ENCODE data around the gene LINGO3.
"Not testable (repeated sequence)": the region's sequence is repeated elsewhere in the genome, so short reads cannot be mapped to it uniquely, and the experiment has no call there.

Gene LINGO3, protein sequence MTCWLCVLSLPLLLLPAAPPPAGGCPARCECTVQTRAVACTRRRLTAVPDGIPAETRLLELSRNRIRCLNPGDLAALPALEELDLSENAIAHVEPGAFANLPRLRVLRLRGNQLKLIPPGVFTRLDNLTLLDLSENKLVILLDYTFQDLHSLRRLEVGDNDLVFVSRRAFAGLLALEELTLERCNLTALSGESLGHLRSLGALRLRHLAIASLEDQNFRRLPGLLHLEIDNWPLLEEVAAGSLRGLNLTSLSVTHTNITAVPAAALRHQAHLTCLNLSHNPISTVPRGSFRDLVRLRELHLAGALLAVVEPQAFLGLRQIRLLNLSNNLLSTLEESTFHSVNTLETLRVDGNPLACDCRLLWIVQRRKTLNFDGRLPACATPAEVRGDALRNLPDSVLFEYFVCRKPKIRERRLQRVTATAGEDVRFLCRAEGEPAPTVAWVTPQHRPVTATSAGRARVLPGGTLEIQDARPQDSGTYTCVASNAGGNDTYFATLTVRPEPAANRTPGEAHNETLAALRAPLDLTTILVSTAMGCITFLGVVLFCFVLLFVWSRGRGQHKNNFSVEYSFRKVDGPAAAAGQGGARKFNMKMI

DNA sequence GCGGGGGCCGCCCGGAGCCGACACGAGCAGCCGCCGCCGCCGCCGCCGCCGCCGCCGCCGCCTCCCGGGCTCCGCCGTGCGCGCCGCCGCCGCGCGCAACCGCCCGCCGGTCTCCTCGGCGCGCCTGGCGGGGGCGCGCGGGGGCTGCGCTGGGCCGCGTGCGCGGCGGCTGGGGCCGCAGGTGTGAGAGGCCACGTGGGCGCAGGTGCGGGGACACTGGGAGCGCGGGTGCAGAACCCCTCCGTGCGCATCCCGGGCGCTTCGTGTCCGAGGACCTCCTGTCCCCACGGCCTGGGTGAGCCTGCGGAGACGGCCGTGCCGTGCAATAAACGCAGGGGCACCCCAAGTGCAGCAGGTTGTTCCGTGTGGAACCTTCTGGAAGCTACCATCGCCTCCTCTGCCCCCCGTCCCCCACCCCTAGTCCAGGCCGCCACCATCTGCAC, at the start of gene LINGO3:
LINGO3 (minus strand) TSS at position 41 of the 443 bp plus-strand sequence. CDS start 16,378 bp downstream, outside the sequence.
- DNase-seq: no peak

DNA sequence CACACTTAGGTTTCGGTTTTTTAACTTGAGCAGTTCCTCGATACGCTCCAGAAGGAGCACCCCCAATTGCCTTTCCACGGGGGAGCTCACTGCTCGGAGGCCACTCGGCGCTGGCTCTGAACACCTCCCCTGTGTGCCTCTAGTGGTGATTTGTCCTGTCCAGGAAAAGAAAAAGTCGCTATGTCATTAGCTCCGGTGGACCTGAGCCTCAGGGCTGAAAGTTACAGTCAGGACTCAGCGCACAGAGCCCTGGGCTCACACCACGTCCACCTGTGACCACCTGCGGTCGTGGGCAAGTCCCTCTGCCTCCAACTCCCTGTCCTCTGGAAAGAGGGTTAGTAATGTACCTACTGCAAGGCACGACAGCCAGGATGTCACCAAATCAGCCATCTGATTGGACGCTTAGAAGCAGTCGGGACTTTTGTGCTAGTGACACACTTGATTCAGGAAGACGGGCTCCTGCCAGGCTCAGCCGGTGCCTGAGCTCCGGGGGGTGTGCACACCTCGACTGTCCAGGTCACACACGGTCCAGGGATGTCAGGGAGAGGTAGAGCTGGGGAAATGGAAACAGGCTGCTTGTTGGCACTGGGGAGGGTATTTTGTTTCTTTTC, 48.2 kb upstream of the LINGO3 start:
- DNase-seq: no peak

DNA sequence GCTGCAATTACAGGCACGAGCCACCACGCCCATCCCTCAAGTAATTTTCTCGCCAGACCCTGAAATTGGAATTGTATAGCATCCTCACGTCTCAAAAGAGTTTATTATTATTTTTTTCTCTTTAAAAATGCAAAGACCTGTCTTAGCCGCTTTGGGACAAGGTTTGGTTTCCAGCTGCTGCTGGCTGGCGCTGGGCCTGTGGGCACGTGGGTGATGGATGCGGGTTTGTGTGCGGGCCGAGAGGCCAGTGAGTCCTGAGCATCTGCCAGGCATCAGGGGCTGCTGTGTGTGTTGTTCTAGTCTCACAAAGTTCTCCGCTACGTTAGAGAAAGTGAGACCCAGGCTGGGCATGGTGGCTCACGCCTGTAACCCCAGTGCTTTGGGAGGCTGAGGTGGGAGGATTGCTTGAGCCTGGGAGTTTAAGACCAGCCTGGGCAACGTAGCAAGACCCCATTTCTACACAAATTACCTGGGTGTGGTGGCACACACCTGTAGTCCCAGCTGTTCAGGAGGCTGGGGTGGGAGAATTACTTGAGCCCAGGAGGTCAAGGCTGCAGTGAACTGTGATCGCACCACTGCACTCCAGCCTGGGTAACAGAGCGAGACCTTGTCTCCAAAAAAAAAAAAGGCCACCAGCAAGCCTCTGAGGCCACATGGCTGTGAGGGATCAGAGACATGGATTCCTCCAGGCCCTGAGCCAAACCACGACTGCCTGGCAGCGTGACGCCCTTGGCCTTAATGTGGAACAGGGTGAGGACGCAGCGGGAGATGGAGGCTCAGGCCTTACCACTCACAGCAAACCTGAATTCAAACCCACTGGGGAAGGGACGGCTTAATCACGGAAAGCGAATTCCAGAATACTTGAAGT, 47.4 kb upstream of the LINGO3 start:
- DNase-seq: peak; percentile 51

DNA sequence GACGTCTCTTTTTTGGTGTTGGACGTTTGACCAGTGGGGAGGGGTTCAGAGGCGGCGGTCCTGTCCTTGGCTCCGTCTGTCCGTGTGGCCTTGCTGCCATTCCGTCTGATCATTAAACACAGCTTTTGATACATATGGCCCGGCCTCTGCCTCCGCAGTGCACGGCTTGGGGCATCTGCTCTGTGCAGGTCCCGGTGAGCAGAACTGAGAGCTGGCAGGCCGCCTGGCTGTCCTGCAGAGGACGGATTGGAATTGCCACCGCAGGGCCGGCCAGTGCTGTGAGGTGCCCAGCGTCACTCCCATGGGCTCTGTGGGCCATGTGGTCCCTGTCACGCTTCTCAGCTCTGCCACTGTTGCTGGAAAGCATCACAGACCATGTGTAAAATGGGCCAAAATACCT, 46.7 kb upstream of the LINGO3 start:
- no peak for DNase-seq

DNA sequence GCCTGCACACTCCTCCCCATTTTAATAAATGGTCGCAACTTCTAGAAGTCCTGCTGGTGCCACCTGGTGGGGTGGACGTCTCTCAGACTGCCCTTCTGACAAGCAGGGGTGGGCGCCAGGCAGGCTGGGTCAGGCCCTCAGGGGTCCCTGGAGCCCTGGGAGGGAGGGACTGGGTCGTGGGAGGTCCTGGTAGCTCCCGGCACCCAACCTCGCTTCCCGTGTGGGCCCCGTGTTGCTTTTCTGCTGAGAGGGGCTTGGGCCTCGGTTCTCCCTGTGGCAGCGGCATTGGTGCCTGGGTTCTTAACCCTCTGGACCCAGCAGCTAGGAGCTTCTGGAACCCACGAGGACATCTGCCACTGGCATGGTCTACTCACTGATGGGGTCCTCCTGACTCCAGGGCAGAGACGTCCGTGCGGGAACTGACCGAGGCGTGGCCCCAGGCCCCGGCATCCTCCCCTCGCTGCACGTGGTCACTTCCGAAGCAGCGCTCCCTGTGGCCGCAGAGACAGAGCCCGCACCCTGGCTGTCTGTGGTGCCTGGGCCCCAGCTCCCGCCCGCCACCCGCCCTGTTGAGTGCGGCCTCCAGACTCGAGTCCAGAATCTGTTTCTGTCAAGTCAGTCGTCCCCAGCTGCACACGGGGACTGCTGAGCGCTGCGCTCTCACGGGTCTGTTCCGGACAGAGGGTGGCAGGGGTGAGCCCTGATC, 46.1 kb upstream of the LINGO3 start:
- no peak for DNase-seq

DNA sequence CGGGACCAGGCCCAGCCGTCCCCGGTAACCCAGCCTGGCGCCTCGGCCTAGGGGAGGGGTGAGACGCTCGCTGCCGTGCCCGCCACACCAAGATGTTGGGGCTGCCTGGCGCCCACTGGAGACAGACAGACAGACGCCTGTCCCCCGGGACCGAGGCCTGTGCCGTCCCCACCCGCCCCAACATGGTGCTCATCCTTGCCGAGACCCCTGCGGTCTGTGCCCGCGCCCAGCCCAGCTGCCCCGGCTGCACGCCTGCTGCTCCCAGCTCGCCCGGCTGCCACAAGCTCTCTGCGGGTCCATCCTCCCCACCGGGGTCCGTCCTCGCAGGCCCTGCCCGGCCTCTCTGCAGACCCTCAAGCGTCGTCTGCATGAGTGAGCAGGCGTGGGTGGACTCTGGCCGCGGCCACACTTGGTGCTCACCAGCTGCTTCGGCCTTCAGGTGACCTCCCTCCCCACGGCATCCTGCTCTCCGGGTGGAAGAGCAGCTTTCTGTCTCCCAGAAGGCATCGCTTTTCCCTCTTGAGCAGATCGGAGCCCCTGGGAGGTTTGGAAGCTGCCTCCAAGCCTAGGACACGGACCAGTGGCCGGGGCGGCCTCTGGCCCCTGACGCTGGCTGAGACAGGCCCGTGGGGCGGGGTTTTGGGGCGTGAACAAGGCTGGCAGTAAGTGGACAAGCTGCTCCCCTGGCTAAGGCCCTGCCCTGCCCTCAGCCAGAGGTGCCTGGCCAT, 45.4 kb upstream of the LINGO3 start:
- no peak for DNase-seq

DNA sequence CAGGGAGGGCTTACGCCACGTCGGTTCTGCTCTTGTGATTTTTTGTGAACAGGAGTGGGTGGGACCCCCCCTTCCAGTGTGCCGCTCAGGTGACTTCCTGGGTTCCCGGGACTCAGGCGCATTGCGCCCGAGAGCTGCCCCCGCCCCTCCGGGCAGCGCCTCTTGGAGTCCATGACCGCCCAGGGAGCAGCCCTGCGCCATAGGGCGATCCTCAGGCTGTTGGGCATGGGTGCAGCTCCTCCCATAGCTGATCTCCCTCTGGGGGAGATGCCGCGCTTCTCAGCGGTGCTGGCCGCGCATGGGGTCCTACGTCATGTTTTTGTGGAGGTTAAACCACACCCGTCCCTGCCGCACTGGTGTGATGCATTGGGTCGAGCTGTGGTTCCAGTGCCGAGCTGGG, 44.2 kb upstream of the LINGO3 start:
- no peak for DNase-seq

DNA sequence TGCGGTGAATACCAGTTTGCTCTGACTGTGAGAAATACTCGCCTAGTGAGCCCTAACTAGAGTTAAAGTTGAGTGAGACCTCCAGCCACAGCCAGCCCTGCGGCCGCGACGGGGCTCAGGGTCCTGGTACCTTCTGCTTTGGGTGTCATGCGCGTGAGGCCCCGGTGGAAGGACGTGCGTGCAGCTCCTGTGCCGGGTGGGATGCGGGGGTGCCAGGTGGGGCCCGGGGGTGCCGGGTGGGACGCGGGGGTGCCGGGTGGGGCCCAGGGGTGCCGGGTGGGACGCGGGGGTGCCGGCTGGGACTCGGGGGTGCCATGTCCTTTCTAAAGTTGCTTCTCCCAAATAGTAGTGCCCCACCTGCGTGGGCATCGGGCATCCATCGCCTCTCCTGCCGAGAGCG, 43.6 kb upstream of the LINGO3 start:
- DNase-seq: no peak

DNA sequence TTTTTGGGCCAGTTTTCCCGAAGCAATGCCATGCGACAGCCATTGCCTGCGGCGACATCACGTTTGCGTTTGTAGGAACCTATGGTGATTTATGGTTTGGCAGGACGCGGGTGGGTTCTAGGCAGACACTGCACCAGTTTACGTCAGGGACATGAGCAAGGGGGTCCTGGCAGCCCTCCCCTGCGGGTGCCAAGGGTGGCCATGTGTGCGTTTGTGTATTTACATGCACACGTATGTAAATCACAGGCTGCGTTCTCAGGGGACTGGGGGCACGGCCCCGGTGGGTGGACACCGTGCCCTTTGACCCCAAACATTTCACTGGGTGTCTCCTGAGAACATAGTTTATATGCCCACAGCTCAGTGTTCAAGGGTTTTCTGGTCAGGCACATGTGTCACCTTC, 42.7 kb upstream of the LINGO3 start:
- no peak for DNase-seq

DNA sequence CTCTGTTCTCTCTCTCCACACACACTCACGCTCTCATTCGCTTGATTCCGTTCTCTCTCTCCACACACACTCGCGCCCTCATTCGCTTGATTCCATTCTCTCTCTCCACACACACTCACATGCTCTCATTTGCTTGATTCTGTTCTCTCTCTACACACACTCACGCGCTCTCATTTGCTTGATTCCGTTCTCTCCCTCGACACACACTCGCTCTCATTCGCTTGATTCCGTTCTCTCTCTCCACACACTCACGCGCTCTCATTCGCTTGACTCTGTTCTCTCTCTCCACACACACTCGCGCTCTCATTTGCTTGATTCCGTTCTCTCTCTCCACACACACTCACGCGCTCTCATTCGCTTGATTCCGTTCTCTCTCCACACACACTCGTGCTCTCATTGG, 41.9 kb upstream of the LINGO3 start:
- DNase-seq: not testable (repeated sequence)

DNA sequence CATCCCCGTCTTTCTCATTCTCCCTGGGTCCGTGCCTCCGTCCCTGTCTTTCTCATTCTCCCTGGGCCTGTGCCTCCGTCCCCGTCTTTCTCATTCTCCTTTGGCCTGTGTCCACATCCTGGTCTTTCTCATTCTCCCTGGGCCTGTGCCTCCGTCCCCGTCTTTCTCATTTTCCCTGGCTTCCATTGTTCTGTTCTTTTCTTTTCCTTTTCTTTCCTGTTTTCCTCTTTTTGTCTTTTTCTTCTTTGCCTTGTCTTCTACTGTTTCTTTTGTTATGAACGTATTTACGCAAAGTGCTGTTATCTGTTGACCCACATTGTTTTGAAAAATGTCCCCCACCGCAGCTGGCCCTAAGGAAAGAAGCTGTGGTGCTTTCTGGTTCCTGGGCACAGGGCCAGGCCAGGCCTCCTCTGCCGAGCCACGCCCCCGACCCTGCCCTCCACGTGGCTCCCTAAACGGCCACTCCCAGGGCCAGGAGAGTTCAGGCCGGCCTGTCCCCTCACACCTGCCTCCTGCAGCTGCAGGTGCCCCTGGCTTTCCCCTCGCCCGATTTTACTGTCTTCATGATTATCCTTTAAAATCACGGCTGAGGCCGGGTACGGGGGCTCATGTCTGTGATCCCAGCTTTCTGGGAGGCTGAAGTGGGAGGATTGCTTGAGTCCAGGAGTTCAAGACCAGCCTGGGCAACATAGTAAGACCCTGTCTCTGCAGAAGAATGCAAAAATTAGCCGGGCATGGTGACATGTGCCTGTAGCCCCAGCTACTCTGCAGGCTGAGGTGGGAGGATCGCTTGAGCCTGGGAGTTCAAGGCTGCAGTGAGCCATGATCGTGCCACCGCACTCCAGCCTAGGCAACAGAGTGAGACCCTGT, 38.1 kb upstream of the LINGO3 start:
- DNase-seq: peak; percentile 94

DNA sequence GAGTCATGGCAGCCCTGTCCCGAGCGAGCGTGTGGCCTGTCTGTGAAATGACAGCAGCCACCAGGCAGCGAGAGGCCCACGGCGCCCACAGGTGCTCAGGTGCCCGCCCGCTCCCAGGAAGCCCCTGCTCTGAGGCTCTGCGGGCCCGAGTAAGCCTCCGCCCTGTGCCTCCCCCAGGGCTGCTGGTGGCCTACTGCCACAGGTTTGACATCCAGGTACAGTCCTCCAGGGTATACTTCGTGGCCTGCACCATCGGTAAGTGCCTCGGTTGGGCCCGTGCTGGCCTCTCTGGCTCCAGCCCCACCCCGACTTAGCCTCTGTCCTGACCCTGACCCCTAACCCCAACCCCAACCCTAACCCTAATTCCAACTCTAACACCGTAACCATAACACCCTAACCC, 37.1 kb upstream of the LINGO3 start:
- DNase-seq: no peak

DNA sequence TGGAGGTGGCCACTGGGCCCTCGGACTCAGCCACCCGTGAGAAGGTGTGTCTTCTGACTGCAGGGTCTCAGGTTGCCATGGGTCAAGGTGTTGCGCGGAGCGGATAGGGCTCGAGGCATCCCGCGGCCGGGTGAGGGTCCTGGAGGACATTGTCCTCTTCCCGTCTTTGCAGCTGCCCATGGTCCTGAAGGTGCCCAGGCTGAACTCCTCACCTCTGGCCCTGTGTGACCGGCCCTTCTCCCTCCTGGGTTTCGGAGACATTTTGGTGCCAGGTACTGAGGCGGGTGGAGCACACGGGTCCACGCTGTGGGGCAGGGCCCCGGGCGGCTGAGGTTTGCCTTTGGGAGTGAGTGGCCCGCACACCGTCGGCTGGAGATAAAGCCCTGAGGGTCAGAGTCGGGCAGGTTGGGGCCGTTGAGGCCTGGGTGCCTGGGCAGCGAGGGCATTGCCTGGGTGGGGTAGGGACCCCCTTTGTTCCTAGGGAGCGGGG, 36.5 kb upstream of the LINGO3 start:
- no peak for DNase-seq

DNA sequence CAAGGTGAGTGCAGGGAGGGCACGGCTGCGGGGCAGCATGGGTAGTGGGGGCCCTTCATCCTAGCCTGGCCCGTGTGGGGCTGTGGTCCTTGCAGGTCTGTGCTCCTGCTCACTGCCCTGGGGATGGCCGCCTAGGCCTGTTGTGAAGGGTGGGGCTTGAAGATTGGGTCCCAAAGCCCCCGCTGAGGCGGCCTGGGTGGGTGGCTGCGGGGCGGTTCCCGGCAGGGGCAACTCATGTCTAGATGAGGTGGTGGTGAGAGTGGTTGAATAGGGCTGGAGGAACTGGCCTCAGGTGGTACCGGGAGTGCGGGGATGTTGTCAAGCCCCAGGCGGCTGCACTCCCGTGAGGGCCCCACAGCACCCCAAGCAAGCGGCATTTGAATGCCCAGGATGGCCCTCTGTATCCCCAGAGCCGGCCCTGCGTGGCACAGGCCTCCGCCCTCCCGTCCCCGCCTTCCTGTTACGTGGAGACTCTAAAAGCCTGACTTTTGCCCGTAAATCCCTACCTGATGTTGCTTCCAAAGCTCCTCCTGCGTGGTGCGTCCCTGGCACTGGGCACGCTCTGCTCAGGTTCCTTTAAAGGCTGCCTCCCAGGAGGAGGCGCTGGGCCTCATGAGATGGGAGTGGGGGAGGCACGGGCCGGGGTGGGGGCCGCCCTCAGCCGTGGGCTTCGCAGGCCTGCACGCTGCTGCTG, 35.5 kb upstream of the LINGO3 start:
- DNase-seq: no peak

DNA sequence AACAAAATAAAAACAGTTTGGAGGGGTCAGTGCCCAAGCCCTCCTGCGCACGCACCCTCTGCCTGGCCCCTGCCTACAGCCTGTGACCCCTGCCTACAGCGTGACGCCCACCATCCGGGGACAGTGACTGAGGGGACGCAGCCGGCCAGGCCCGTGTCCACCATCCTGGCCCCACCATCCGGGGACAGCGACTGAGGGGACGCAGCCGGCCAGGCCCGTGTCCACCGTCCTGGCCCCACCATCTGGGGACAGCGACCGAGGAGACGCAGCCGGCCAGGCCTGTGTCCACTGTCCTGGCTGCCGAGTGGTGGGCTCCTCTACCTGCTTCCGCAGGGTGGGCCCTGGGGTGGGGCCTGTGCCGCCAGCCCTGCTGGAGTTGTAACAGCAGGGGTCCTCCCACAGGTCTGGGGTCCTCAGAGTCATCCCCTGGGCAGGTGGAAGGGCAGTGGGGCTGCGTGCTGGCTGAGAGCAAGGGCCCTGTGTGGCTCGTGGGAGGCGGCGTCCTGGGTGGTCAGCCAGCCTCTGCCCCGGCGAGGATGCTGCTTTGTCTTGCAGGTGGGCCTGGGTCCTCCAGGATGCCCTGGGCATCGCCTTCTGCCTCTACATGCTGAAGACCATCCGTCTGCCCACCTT, 34.8 kb upstream of the LINGO3 start:
- no peak for DNase-seq

DNA sequence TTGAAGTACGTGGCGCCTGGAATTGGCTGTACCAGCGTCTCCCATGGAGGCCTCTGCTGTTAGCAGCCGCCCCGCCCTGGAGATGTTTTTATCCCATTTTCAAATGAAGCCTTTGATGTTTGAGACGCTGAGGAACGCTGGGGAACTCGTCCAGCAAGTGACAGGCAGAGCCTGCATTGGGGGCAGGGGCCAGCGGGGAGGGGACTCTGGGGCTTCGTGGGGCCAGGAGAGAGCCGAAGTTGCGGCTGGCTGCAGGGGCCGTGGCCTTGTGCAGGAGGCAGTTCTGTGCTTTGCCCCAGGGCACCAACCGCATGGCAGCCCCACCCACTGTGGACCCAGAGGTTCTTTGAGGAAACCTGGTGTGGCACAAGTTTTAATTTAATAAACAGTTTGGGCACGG, 34.0 kb upstream of the LINGO3 start:
- no peak for DNase-seq

DNA sequence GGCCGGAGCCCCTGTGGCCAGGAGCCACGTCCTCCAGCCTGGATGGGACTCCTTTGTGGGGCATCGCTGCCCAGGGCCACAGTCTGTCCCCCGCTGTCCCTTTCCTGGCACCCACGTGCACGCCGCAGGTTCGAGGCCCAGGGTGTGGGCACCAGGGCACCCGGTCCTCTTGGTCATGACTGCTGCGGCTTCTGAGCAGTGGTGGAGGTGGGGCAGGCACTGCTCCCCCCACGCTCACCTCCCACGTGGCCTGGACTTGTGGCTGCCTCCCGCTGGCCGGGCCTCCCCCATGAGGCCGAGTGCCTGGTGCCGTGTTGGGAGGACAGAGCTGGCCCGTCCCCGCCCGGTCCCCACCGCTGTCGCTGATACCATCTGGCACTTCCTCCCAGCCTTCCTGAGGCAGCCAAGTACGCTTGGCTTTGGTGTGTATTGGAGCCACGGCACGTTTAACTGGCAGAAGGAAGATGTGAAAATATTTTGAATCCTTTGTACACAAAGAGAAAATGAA, 33.3 kb upstream of the LINGO3 start:
- DNase-seq: peak; percentile 73

DNA sequence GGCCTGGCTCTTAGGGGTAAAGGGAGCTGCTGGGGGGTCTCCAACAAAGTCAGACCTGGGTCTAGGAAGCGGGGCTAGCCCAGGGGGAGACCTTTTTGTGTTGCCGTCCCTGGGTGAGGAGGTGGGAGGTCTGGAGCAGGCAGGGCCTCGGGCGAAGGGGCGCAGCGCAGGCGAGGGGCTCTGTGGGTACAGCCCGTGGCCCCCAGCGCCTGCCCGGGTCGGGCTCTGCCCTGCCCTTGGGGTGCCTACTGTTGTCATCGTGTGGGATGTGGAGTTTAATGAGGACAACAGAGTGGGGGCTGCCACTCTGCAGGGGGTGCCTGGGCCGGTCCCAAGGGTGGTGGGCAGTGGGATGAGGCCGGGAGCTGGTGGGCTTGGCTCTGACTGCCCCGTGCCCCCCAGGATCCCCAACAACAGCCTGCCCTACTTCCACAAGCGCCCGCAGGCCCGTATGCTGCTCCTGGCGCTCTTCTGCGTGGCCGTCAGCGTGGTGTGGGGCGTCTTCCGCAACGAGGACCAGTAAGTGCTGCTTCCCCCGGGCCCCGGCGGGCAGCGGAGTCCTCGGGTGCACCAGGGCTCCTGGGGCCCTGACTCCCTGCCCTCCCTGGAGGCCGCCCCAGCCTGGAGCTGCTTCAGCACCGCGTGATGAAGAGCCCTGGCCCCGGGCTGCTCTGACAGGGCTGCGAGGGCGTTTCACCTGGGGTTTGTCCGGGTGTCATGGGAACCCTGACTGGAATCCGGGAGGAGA, 32.7 kb upstream of the LINGO3 start:
- no peak for DNase-seq

Measured in hematopoietic multipotent progenitor cell treated with erythropoietin and hydrocortisone succinate and interleukin-3 and kit ligand, for 8 days (in vitro differentiated cells).